Esophagus muscularis mucosa (tissue), 4 donors: ENCODE data around the gene SELENON. TPM values are rescaled to one million over a fixed set of nuclear protein-coding genes. Genes with fewer than 3 reads are reported as not detected.

ENCODE experiments used
- DNase-seq: peaks from one replicate; pipeline ENCODE4 v3.0.0-alpha.2; 2017; ENCODE audit errors: extremely low spot score
- H3K27ac ChIP-seq, 4 donors: fragments of 200-600 bp; sonication (generic); replicated peaks in 1 of 4; 1 replicate in 3 of 4; 2 replicates in 1 of 4; pipeline ENCODE4 v1.5.1; 2016 to 2019; ENCODE audit warnings: mild to moderate bottlenecking in 1 of 4
- H3K27me3 ChIP-seq, 4 donors: fragments of 200-600 bp; sonication (generic); one replicate each; pipeline versions ENCODE4 v1.5.1 to v1.6.0; 2016 to 2019
- H3K36me3 ChIP-seq, 4 donors: fragments of 200-600 bp; sonication (generic); one replicate each; pipeline ENCODE4 v1.5.1; 2016 to 2019
- H3K4me1 ChIP-seq, 4 donors: fragments of 200-600 bp; sonication (generic); one replicate each; pipeline ENCODE4 v1.5.1; 2016 to 2019
- H3K4me3 ChIP-seq, 4 donors: fragments of 200-600 bp; sonication (generic); 1 replicate in 2 of 4; 2 replicates in 2 of 4; pipeline ENCODE4 v1.5.1; 2016 to 2019; ENCODE audit warnings: mild to moderate bottlenecking in 4 of 4, moderate library complexity in 1 of 4
- H3K9me3 ChIP-seq, 4 donors: fragments of 200-600 bp; sonication (generic); 1 replicate in 3 of 4; 2 replicates in 1 of 4; pipeline ENCODE4 v1.5.1; 2016 to 2019
- CTCF ChIP-seq, 3 experiments: fragments of 200-600 bp in 2 of 3; fragments of 450-650 bp in 1 of 3; sonication (generic) in 2 of 3; IDR thresholded peaks; one replicate each; pipeline ENCODE4 v1.5.1; 2017 to 2019; ENCODE audit warnings: antibody characterized with exemption in 3 of 3, mild to moderate bottlenecking in 2 of 3, moderate library complexity in 1 of 3
- EP300 ChIP-seq: sonication (generic); formaldehyde crosslinking; IDR thresholded peaks from one replicate; pipeline ENCODE4 v1.6.1; 2017; ENCODE audit warnings: antibody characterized with exemption
- POLR2A ChIP-seq: fragments of 450-650 bp; IDR thresholded peaks from one replicate; pipeline ENCODE4 v1.6.1; 2017; ENCODE audit warnings: antibody characterized with exemption, moderate library complexity, mild to moderate bottlenecking, low read depth
- POLR2AphosphoS5 ChIP-seq, 2 donors: sonication (generic); formaldehyde crosslinking; IDR thresholded peaks; one replicate each; pipeline ENCODE4 v1.6.1; 2017; ENCODE audit warnings: antibody characterized with exemption in 2 of 2
- WGBS: methylation state at CpG from one replicate; pipeline ENCODE4 v1.1.5; 2018; 5-methylcytosine and 5-hydroxymethylcytosine counted together
- intact Hi-C: fragments of 100-400 bp; cut with DNase I; formaldehyde crosslinking; loops from one replicate; pipeline ENCODE4 v1.15.1; 2023
- total RNA-seq, 4 donors: library from RNA; depleted of rRNA; stranded (reverse); fragments of >200 nt; gene quantifications; one replicate each; pipeline versions ENCODE4 v1.1.0 to v1.2.1, GENCODE V29; 2016

Gene SELENON
- total RNA-seq, 4 donors from 2014 or later = 35.3 to 75.1 (median 50.5) TPM

GRCh38 chr1:25793585-25794170, 6.3 kb upstream of the SELENON start:
- Histone ChIP-seq H3K27ac (no peak overlapping the region), H3K27me3 (no peaks in the 10 kb centered on the region), H3K4me1 (peaks cover 8 to 23% (median 16%) of the 10 kb centered on the region in 4 donors), H3K36me3 (peaks cover 0 to 3% (median 0%) of the 10 kb centered on the region in 4 donors), H3K9me3 (no peaks in the 10 kb centered on the region), H3K4me3 (no peak overlapping the region)
- TF ChIP-seq POLR2A (no peak), POLR2AphosphoS5 (IDR thresholded peaks at IDR 0.05) (no peak), EP300 (no peak), CTCF (IDR thresholded peaks at IDR 0.05) (no peak)
- intact Hi-C loops = no loop called here
- DNase-seq = no peak
- WGBS = 68% methylated on average over 7 of the region's 7 CpGs

- Histone ChIP-seq H3K9me3 (no peaks in the 10 kb centered on the region), H3K27me3 (no peaks in the 10 kb centered on the region), H3K4me3 (no peak overlapping the region), H3K36me3 (peaks cover 0 to 3% (median 0%) of the 10 kb centered on the region in 4 donors), H3K4me1 (peaks cover 13 to 29% (median 22%) of the 10 kb centered on the region in 4 donors), H3K27ac (no peak overlapping the region)
- intact Hi-C loops = no loop called here
- no peak for DNase-seq
- WGBS = 79% methylated on average over 8 of the region's 8 CpGs
- TF ChIP-seq EP300 = no peak
- no peak for TF ChIP-seq POLR2AphosphoS5 (IDR thresholded peaks at IDR 0.05)
- TF ChIP-seq CTCF (IDR thresholded peaks at IDR 0.05) = no peak
- no peak for TF ChIP-seq POLR2A
Observed at GRCh38 chr1:25794325-25794724, 5.7 kb upstream of the SELENON start.

- TF ChIP-seq CTCF (IDR thresholded peaks at IDR 0.05) (no peak), POLR2A (no peak)
- peaks cover 0 to 3% (median 0%) of the 10 kb centered on the region in 4 donors for H3K36me3 ChIP-seq
- H3K9me3 ChIP-seq = no peaks in the 10 kb centered on the region
- H3K4me3 ChIP-seq = no peak overlapping the region
- no peaks in the 10 kb centered on the region for H3K27me3 ChIP-seq
- H3K27ac ChIP-seq = no peak overlapping the region
- DNase-seq = no peak
- 85% methylated on average over 2 of the region's 2 CpGs for WGBS
- peaks cover 18 to 34% (median 27%) of the 10 kb centered on the region in 4 donors for H3K4me1 ChIP-seq
- intact Hi-C loops = loop anchor here (5.0 kb wide), 2 partner anchors 53 to 98 kb away; no protein-coding TSS in a partner anchor
Observed at GRCh38 chr1:25795211-25795610, 4.8 kb upstream of the SELENON start.

DNA sequence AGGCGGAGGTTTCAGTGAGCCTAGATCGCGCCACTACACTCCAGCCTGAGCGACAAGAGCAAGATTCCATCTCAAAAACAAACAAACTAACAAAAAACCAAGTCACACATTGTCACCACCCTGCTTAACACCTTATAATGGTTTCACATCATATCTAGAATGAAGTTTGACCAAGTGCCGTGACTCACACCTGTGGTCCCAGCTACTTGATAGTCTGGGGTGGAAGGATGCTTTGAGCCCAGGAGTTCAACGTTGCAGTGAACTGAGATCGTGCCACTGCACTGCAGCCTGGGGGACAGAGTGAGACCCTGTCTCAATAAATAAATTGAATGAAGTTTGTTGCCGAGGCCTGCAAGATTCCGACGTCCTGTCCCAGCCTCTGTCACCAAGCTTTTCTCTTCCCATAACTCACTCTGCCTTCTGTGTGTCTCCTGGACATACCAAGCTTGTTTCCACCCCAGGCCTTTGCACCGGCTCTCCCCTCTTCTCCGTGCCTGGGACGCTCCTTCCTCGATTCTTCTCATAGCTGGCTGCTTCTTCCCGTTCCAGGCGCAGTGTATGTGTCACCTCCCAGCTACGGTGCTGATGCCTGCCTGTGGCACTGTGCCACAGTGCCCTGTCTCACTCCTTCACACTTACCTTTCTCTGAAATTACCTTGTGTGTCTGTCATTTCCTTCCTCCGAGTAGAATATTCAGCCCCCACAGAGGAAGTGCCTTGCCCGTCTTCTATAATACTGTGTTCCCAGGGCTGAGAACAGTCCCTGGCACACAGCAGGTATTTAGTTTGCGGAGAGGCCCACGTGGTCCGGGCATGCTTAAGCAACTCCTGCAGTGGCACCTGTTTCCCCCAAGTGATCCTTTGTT, 3.8 kb upstream of the SELENON start:
- no peak overlapping the region for H3K4me3 ChIP-seq
- 78% methylated on average over 22 of the region's 22 CpGs for WGBS
- H3K4me1 ChIP-seq = peaks cover 23 to 41% (median 35%) of the 10 kb centered on the region in 4 donors
- H3K27me3 ChIP-seq = no peaks in the 10 kb centered on the region
- intact Hi-C loops = loop anchor here (2.0 to 5.0 kb wide), 3 partner anchors 54 to 181 kb away; no protein-coding TSS in a partner anchor
- TF ChIP-seq CTCF (IDR thresholded peaks at IDR 0.05) (no peak), POLR2AphosphoS5 (IDR thresholded peaks at IDR 0.05) (no peak), EP300 (no peak), POLR2A (no peak)
- no peaks in the 10 kb centered on the region for H3K9me3 ChIP-seq
- peaks cover 0 to 3% (median 0%) of the 10 kb centered on the region in 4 donors for H3K36me3 ChIP-seq
- no peak for DNase-seq
- peak overlapping the region in 3 of 4 donors; percentile 37 to 66 (median 52) for H3K27ac ChIP-seq
